HepG2 (cell line): Measurements from ENCODE around the gene PACS1. TPM values are rescaled to one million over a fixed set of nuclear protein-coding genes. Genes with fewer than 3 reads are reported as not detected.

ENCODE experiments used
- ATAC-seq: fragments of 200-7000 bp; cut with Tn5 transposase; 3 replicates; pipeline ENCODE4 v1.9.1; 2020; ENCODE audit warnings: mild to moderate bottlenecking, moderate library complexity
- BruUV-seq: library from RNA; stranded (reverse); fragments of 400-500 nt; replicated peaks from 2 replicates; lab custom pipeline; 2021; lab: Mats Ljungman, UMichigan
- CTCF ChIA-PET: fragments of 300-600 bp; formaldehyde crosslinking; extraction: SDS; loops from one replicate; lab custom pipeline; 2021; ENCODE audit warnings: low total read pairs, inconsistent platforms, low intra/inter-chr PET ratio; lab: Yijun Ruan, JAX
- POLR2A ChIA-PET: fragments of 350-600 bp; sonication (Branson Sonifier 250); formaldehyde crosslinking; loops from one replicate; lab custom pipeline; 2020; ENCODE audit warnings: antibody characterized with exemption, inconsistent platforms; lab: Yijun Ruan, JAX
- DNase-seq: peaks from one replicate; pipeline ENCODE4 v3.0.0-alpha.2; 2015; ENCODE audit warnings: low spot score
- FAIRE-seq: peaks from 3 replicates; lab custom pipeline; 2011; peaks lifted over from hg19 to GRCh38; lab: Jason Lieb, UNC
- H2AFZ ChIP-seq: one replicate; pipeline ENCODE4 v1.6.1; 2011; ENCODE audit warnings: low read length, inconsistent platforms
- H3K27ac ChIP-seq: fragments of 300-600 bp; 3 replicates; pipeline ENCODE4 v1.8.0; 2011; ENCODE audit warnings: mixed run types, mild to moderate bottlenecking, mixed read lengths, low read length, inconsistent platforms; ENCODE audit not compliant: insufficient read depth; ENCODE audit errors: extremely low read length
- H3K27me3 ChIP-seq, 2 experiments: fragments of 200-600 bp in 1 of 2; 2 replicates in 1 of 2; 3 replicates in 1 of 2; pipeline versions ENCODE4 v1.6.0 to v1.8.0; 2011; ENCODE audit warnings: low read length in 2 of 2, mild to moderate bottlenecking in 2 of 2, moderate library complexity in 2 of 2, inconsistent platforms in 1 of 2; ENCODE audit not compliant: insufficient read depth in 2 of 2, control insufficient read depth in 1 of 2
- H3K36me3 ChIP-seq, 2 experiments: fragments of 200-600 bp in 1 of 2; replicated peaks in 1 of 2; 2 replicates in 1 of 2; 3 replicates in 1 of 2; pipeline versions ENCODE4 v1.5.1 to v1.8.0; 2011; ENCODE audit warnings: low read length in 2 of 2, inconsistent platforms in 1 of 2; ENCODE audit not compliant: insufficient read depth in 2 of 2, control insufficient read depth in 1 of 2
- H3K4me1 ChIP-seq: 2 replicates; pipeline ENCODE4 v1.5.1; 2012; ENCODE audit warnings: low read length, inconsistent platforms; ENCODE audit not compliant: insufficient read depth
- H3K4me2 ChIP-seq: 2 replicates; pipeline ENCODE4 v1.6.0; 2011; ENCODE audit warnings: low read depth, low read length, inconsistent platforms
- H3K4me3 ChIP-seq, 3 experiments: fragments of 200-600 bp in 1 of 3; sonication (generic), shearing (Covaris generic) in 1 of 3; replicated peaks in 1 of 3; 2 replicates each; pipeline ENCODE4 v1.5.1; 2011 to 2016; ENCODE audit warnings: low read length in 3 of 3, inconsistent platforms in 2 of 3, low read depth in 2 of 3, mild to moderate bottlenecking in 2 of 3, control low read depth in 1 of 3, mixed read lengths in 1 of 3; ENCODE audit not compliant: insufficient read depth in 1 of 3
- H3K79me2 ChIP-seq: one replicate; pipeline ENCODE4 v1.6.1; 2011; ENCODE audit warnings: low read length, inconsistent platforms; ENCODE audit not compliant: insufficient read depth
- H3K9ac ChIP-seq: 2 replicates; pipeline ENCODE4 v1.6.0; 2011; ENCODE audit warnings: mild to moderate bottlenecking, low read depth, low read length, inconsistent platforms; ENCODE audit not compliant: insufficient read depth
- H3K9me3 ChIP-seq: 2 replicates; pipeline ENCODE4 v1.5.1; 2012; ENCODE audit warnings: mild to moderate bottlenecking, low read length
- H4K20me1 ChIP-seq: 2 replicates; pipeline ENCODE4 v1.6.0; 2011; ENCODE audit warnings: inconsistent platforms, mild to moderate bottlenecking, low read length, moderate library complexity; ENCODE audit not compliant: insufficient read depth
- KAT8 ChIP-seq: IDR thresholded peaks from 2 replicates; pipeline ENCODE4 v1.6.1; 2016; ENCODE audit warnings: missing genetic modification reagents, missing compliant biosample characterization
- MAF1 ChIP-seq: sonication (generic); formaldehyde crosslinking; IDR thresholded peaks from 2 replicates; pipeline ENCODE4 v1.5.0; 2020; ENCODE audit warnings: missing genetic modification reagents, borderline replicate concordance
- REXO4 ChIP-seq: sonication (generic); formaldehyde crosslinking; IDR thresholded peaks from 2 replicates; pipeline ENCODE4 v1.8.0; 2022; ENCODE audit warnings: missing genetic modification reagents, mild to moderate bottlenecking, borderline replicate concordance
- STAT5B ChIP-seq: sonication (generic); formaldehyde crosslinking; IDR thresholded peaks from 2 replicates; pipeline ENCODE4 v1.4.0; 2020; ENCODE audit warnings: missing genetic modification reagents
- STAT6 ChIP-seq: sonication (generic); formaldehyde crosslinking; IDR thresholded peaks from 2 replicates; pipeline ENCODE4 v1.4.0; 2020; ENCODE audit warnings: missing genetic modification reagents, mild to moderate bottlenecking, borderline replicate concordance
- TARDBP ChIP-seq: sonication (generic); formaldehyde crosslinking; IDR thresholded peaks from 2 replicates; pipeline ENCODE4 v1.8.0; 2022; ENCODE audit warnings: mild to moderate bottlenecking, missing genetic modification reagents
- TFDP1 ChIP-seq: IDR thresholded peaks from 2 replicates; pipeline ENCODE4 v1.6.1; 2016; ENCODE audit warnings: missing compliant biosample characterization, missing genetic modification reagents, borderline replicate concordance
- YEATS4 ChIP-seq: sonication (generic); formaldehyde crosslinking; IDR thresholded peaks from 2 replicates; pipeline ENCODE4 v1.4.0; 2020; ENCODE audit warnings: missing genetic modification reagents, borderline replicate concordance
- ZFP36L2 ChIP-seq: sonication (generic); formaldehyde crosslinking; IDR thresholded peaks from 2 replicates; pipeline ENCODE4 v1.4.0; 2020; ENCODE audit warnings: missing genetic modification reagents
- ZFP62 ChIP-seq: sonication (generic); formaldehyde crosslinking; IDR thresholded peaks from 2 replicates; pipeline ENCODE4 v1.4.0; 2020; ENCODE audit warnings: missing genetic modification reagents
- ZNF160 ChIP-seq: sonication (generic); formaldehyde crosslinking; IDR thresholded peaks from 2 replicates; pipeline ENCODE4 v1.8.0; 2022; ENCODE audit warnings: mild to moderate bottlenecking, inconsistent platforms, missing genetic modification reagents
- ZNF589 ChIP-seq: sonication (generic); formaldehyde crosslinking; conservative IDR thresholded peaks from 2 replicates; pipeline ENCODE4 v1.8.0; 2022; ENCODE audit warnings: mild to moderate bottlenecking, moderate library complexity, missing genetic modification reagents
- WGBS: methylation state at CpG from one replicate; pipeline ENCODE4 v1.1.6; 2017; ENCODE audit warnings: low lambda C conversion rate; 5-methylcytosine and 5-hydroxymethylcytosine counted together
- in situ Hi-C: cut with HindIII; loops from 2 replicates; pipeline ENCODE4 v1.10.0; 2017; ENCODE audit warnings: low pct_unique_long_range_greater_than_20kb; ENCODE audit not compliant: extremely low pct_ligation_motif_present
- intact Hi-C: fragments of 100-400 bp; cut with micrococcal nuclease; formaldehyde crosslinking; loops from one replicate; pipeline ENCODE4 v1.10.0; 2022; ENCODE audit not compliant: unreplicated experiment
- polyA plus RNA-seq, 8 experiments: library from polyadenylated mRNA; depleted of rRNA in 3 of 8; stranded (reverse) in 7 of 8; unstranded in 1 of 8; fragments of >200 nt; fragmentation: Illumina TruSeq in 4 of 8; extraction: Trizol in 4 of 8; gene quantifications; 2 replicates each; pipeline versions ENCODE4 v1.2.1 to v1.2.3, GENCODE V29; 2011 to 2016; ENCODE audit warnings: low read depth in 4 of 8, missing spikeins in 1 of 8, mixed read lengths in 1 of 8; ENCODE audit not compliant: insufficient read depth in 1 of 8
- total RNA-seq, 5 experiments: library from RNA; depleted of rRNA; stranded (reverse); fragments of >200 nt; fragmentation: Illumina TruSeq; extraction: Trizol; gene quantifications; 2 replicates each; pipeline ENCODE4 v1.2.3, GENCODE V29; 2016; ENCODE audit warnings: low read depth in 1 of 5

PACS1 gene
- total and polyA plus RNA-seq, 2 of the 13 experiments (the other 11 are each of a cell fraction or from before 2014, with no cell fraction given), result 7.6 to 8.6 TPM

- TF ChIP-seq TFDP1 (CRISPR knock-in tag) (no peak), ZFP62 (CRISPR knock-in tag) (no peak), TARDBP (CRISPR knock-in tag) (no peak), ZNF160 (no peak), REXO4 (CRISPR knock-in tag) (no peak), STAT5B (CRISPR knock-in tag) (no peak), KAT8 (CRISPR knock-in tag) (no peak), YEATS4 (no peak), MAF1 (CRISPR knock-in tag) (no peak), STAT6 (CRISPR knock-in tag) (no peak), ZNF589 (CRISPR knock-in tag) (no peak), ZFP36L2 (CRISPR knock-in tag) (no peak)
- no peak overlapping the region for H3K27ac ChIP-seq
- DNase-seq, result no peak
- peaks cover 2% of the 10 kb centered on the region for H3K79me2 ChIP-seq
- ATAC-seq, result no peak
- ChIA-PET POLR2A (no interaction called here), CTCF (no interaction called here)
- H3K4me1 ChIP-seq, result peaks cover 15% of the 10 kb centered on the region
- H3K9ac ChIP-seq, result no peak overlapping the region
- intact Hi-C loops (no loop called here), in situ Hi-C loops (no loop called here)
- WGBS, result 94% methylated on average over 13 of the region's 16 CpGs
- no peak overlapping the region for H3K4me3 ChIP-seq
- peaks cover 5 to 8% of the 10 kb centered on the region in 2 experiments; a peak in 3 of 5 replicates for H3K36me3 ChIP-seq
- H3K9me3 ChIP-seq, result no peaks in the 10 kb centered on the region
- no peak overlapping the region for H2AFZ ChIP-seq
- H3K27me3 ChIP-seq, result no peaks in the 10 kb centered on the region; a peak in 1 of 5 replicates
- H4K20me1 ChIP-seq, result peaks cover 2% of the 10 kb centered on the region; the same call in 1 of the 2 replicates
- no peak overlapping the region for H3K4me2 ChIP-seq
- no TSS peak for BruUV-seq
- no peak for FAIRE-seq
Measured at GRCh38 chr11:66261578-66261977, 191.5 kb downstream of the PACS1 start.
